ENCODE results near the gene ATP6AP1.

The ATP6AP1 gene

GRCh38 chrX:154444755-154445246 is 16.3 kb downstream of the ATP6AP1 start:
- peak overlapping the region; percentile 70 to 96 for H3K18ac ChIP-seq (ENCODE audit: low read depth in 1 of 2, low read length in 2 of 2)
- no peak overlapping the region for H3K23ac ChIP-seq (ENCODE audit: low read length in 2 of 2)
- H3K14ac ChIP-seq (ENCODE audit: low read length in 2 of 2): peak overlapping the region in 1 of 2 experiments; percentile 44
- H2BK12ac ChIP-seq (ENCODE audit: low read length in 2 of 2): peak overlapping the region in 1 of 2 experiments; percentile 33
- peak overlapping the region; percentile 83 for H2BK120ac ChIP-seq (ENCODE audit: low read depth, low read length)
- H2AFZ ChIP-seq (ENCODE audit: low read depth, low read length): no peak overlapping the region
- H2AK5ac ChIP-seq (ENCODE audit: low read length, severe bottlenecking): no peak overlapping the region
- H4K8ac ChIP-seq (ENCODE audit: low read length): peak overlapping the region; percentile 54
- peak overlapping the region; percentile 64 to 79 for H3K4me3 ChIP-seq (ENCODE audit: insufficient read depth in 1 of 2, low read depth in 1 of 2, low read length in 2 of 2)
- 83% methylated on average over 8 of the region's 13 CpGs for WGBS
- H3K79me1 ChIP-seq (replicated peaks; ENCODE audit: low read length, poor library complexity, severe bottlenecking): peaks cover 13% of the 10 kb centered on the region
- no peaks in the 10 kb centered on the region for H3K9me3 ChIP-seq (ENCODE audit: control insufficient read depth, low read length)
- H4K91ac ChIP-seq (ENCODE audit: low read length): peak overlapping the region; percentile 56
- H3K36me3 ChIP-seq (ENCODE audit: control insufficient read depth in 1 of 2, insufficient read depth in 2 of 2, low read depth in 1 of 2, low read length in 2 of 2): peaks cover 66 to 80% of the 10 kb centered on the region in 2 experiments
- DNase-seq: no peak
- peak overlapping the region; percentile 81 to 92 for H3K4ac ChIP-seq (ENCODE audit: low read depth in 1 of 2, low read length in 2 of 2)
- peak overlapping the region; percentile 88 for H3K9ac ChIP-seq (ENCODE audit: low read length)
- peak overlapping the region; percentile 57 for H3K4me2 ChIP-seq (ENCODE audit: low read length, poor library complexity, severe bottlenecking)
- peaks cover 24% of the 10 kb centered on the region for H3K4me1 ChIP-seq (ENCODE audit: control insufficient read depth, insufficient read depth, low read depth, low read length)
- no peak overlapping the region for H3K27ac ChIP-seq (ENCODE audit: low read length, poor library complexity, severe bottlenecking)
- H2BK15ac ChIP-seq (ENCODE audit: low read depth, poor library complexity, severe bottlenecking): peak overlapping the region; percentile 7
- H3K27me3 ChIP-seq (ENCODE audit: control insufficient read depth in 1 of 2, insufficient read depth in 1 of 2, low read length in 2 of 2): no peaks in the 10 kb centered on the region
- H2BK5ac ChIP-seq (ENCODE audit: low read depth, low read length, poor library complexity, severe bottlenecking): no peak overlapping the region

- H3K4me3 ChIP-seq (ENCODE audit: insufficient read depth in 1 of 2, low read depth in 1 of 2, low read length in 2 of 2): peak overlapping the region in 1 of 2 experiments; percentile 79
- H2AFZ ChIP-seq (ENCODE audit: low read depth, low read length): no peak overlapping the region
- no peak overlapping the region for H2BK15ac ChIP-seq (ENCODE audit: low read depth, poor library complexity, severe bottlenecking)
- peaks cover 73 to 80% of the 10 kb centered on the region in 2 experiments for H3K36me3 ChIP-seq (ENCODE audit: control insufficient read depth in 1 of 2, insufficient read depth in 2 of 2, low read depth in 1 of 2, low read length in 2 of 2)
- over 99% methylated on average over 16 of the region's 16 CpGs for WGBS
- H3K27me3 ChIP-seq (ENCODE audit: control insufficient read depth in 1 of 2, insufficient read depth in 1 of 2, low read length in 2 of 2): no peaks in the 10 kb centered on the region
- no peak overlapping the region for H2BK120ac ChIP-seq (ENCODE audit: low read depth, low read length)
- no peak overlapping the region for H3K23ac ChIP-seq (ENCODE audit: low read length in 2 of 2)
- no peak overlapping the region for H4K91ac ChIP-seq (ENCODE audit: low read length)
- peaks cover 24% of the 10 kb centered on the region for H3K4me1 ChIP-seq (ENCODE audit: control insufficient read depth, insufficient read depth, low read depth, low read length)
- H3K18ac ChIP-seq (ENCODE audit: low read depth in 1 of 2, low read length in 2 of 2): no peak overlapping the region
- H4K8ac ChIP-seq (ENCODE audit: low read length): no peak overlapping the region
- peaks cover 18% of the 10 kb centered on the region for H3K79me1 ChIP-seq (replicated peaks; ENCODE audit: low read length, poor library complexity, severe bottlenecking)
- no peak overlapping the region for H3K9ac ChIP-seq (ENCODE audit: low read length)
- no peak overlapping the region for H3K4ac ChIP-seq (ENCODE audit: low read depth in 1 of 2, low read length in 2 of 2)
- H3K14ac ChIP-seq (ENCODE audit: low read length in 2 of 2): no peak overlapping the region
- no peak for DNase-seq
- no peak overlapping the region for H3K27ac ChIP-seq (ENCODE audit: low read length, poor library complexity, severe bottlenecking)
- no peak overlapping the region for H2BK12ac ChIP-seq (ENCODE audit: low read length in 2 of 2)
- H2BK5ac ChIP-seq (ENCODE audit: low read depth, low read length, poor library complexity, severe bottlenecking): no peak overlapping the region
- H2AK5ac ChIP-seq (ENCODE audit: low read length, severe bottlenecking): no peak overlapping the region
- H3K9me3 ChIP-seq (ENCODE audit: control insufficient read depth, low read length): no peaks in the 10 kb centered on the region
- H3K4me2 ChIP-seq (ENCODE audit: low read length, poor library complexity, severe bottlenecking): no peak overlapping the region
Measured at GRCh38 chrX:154445776-154446175, 17.3 kb downstream of the ATP6AP1 start.

- Histone ChIP-seq H2BK120ac (ENCODE audit: low read depth, low read length) (no peak overlapping the region), H3K9me3 (ENCODE audit: control insufficient read depth, low read length) (no peaks in the 10 kb centered on the region), H2AFZ (ENCODE audit: low read depth, low read length) (no peak overlapping the region), H3K9ac (ENCODE audit: low read length) (no peak overlapping the region), H3K4ac (ENCODE audit: low read depth in 1 of 2, low read length in 2 of 2) (no peak overlapping the region), H2BK12ac (ENCODE audit: low read length in 2 of 2) (no peak overlapping the region), H4K8ac (ENCODE audit: low read length) (no peak overlapping the region), H2BK5ac (ENCODE audit: low read depth, low read length, poor library complexity, severe bottlenecking) (no peak overlapping the region), H3K4me2 (ENCODE audit: low read length, poor library complexity, severe bottlenecking) (no peak overlapping the region), H3K4me3 (ENCODE audit: insufficient read depth in 1 of 2, low read depth in 1 of 2, low read length in 2 of 2) (no peak overlapping the region), H3K27me3 (ENCODE audit: control insufficient read depth in 1 of 2, insufficient read depth in 1 of 2, low read length in 2 of 2) (no peaks in the 10 kb centered on the region), H3K14ac (ENCODE audit: low read length in 2 of 2) (no peak overlapping the region), H3K79me1 (replicated peaks; ENCODE audit: low read length, poor library complexity, severe bottlenecking) (peaks cover 22% of the 10 kb centered on the region), H3K23ac (ENCODE audit: low read length in 2 of 2) (no peak overlapping the region), H3K27ac (ENCODE audit: low read length, poor library complexity, severe bottlenecking) (no peak overlapping the region), H3K36me3 (ENCODE audit: control insufficient read depth in 1 of 2, insufficient read depth in 2 of 2, low read depth in 1 of 2, low read length in 2 of 2) (peaks cover 76 to 80% of the 10 kb centered on the region in 2 experiments), H2AK5ac (ENCODE audit: low read length, severe bottlenecking) (no peak overlapping the region), H3K18ac (ENCODE audit: low read depth in 1 of 2, low read length in 2 of 2) (no peak overlapping the region), H3K4me1 (ENCODE audit: control insufficient read depth, insufficient read depth, low read depth, low read length) (peaks cover 26% of the 10 kb centered on the region), H4K91ac (ENCODE audit: low read length) (no peak overlapping the region), H2BK15ac (ENCODE audit: low read depth, poor library complexity, severe bottlenecking) (no peak overlapping the region)
- 95% methylated on average over 11 of the region's 12 CpGs for WGBS
- no peak for DNase-seq
Measured at GRCh38 chrX:154446430-154446829, 18.0 kb downstream of the ATP6AP1 start.

- no peak overlapping the region for H3K4ac ChIP-seq (ENCODE audit: low read depth in 1 of 2, low read length in 2 of 2)
- H3K27me3 ChIP-seq (ENCODE audit: control insufficient read depth in 1 of 2, insufficient read depth in 1 of 2, low read length in 2 of 2): no peaks in the 10 kb centered on the region
- H3K27ac ChIP-seq (ENCODE audit: low read length, poor library complexity, severe bottlenecking): no peak overlapping the region
- H3K14ac ChIP-seq (ENCODE audit: low read length in 2 of 2): no peak overlapping the region
- H3K18ac ChIP-seq (ENCODE audit: low read depth in 1 of 2, low read length in 2 of 2): peak overlapping the region in 1 of 2 experiments; percentile 33
- H3K4me1 ChIP-seq (ENCODE audit: control insufficient read depth, insufficient read depth, low read depth, low read length): peaks cover 26% of the 10 kb centered on the region
- no peak overlapping the region for H4K91ac ChIP-seq (ENCODE audit: low read length)
- H3K36me3 ChIP-seq (ENCODE audit: control insufficient read depth in 1 of 2, insufficient read depth in 2 of 2, low read depth in 1 of 2, low read length in 2 of 2): peaks cover 68 to 74% of the 10 kb centered on the region in 2 experiments
- peaks cover 22% of the 10 kb centered on the region for H3K79me1 ChIP-seq (replicated peaks; ENCODE audit: low read length, poor library complexity, severe bottlenecking)
- no peak for DNase-seq
- no peak overlapping the region for H2AK5ac ChIP-seq (ENCODE audit: low read length, severe bottlenecking)
- H3K9me3 ChIP-seq (ENCODE audit: control insufficient read depth, low read length): no peaks in the 10 kb centered on the region
- no peak overlapping the region for H4K8ac ChIP-seq (ENCODE audit: low read length)
- no peak overlapping the region for H2BK12ac ChIP-seq (ENCODE audit: low read length in 2 of 2)
- no peak overlapping the region for H3K4me3 ChIP-seq (ENCODE audit: insufficient read depth in 1 of 2, low read depth in 1 of 2, low read length in 2 of 2)
- H3K23ac ChIP-seq (ENCODE audit: low read length in 2 of 2): no peak overlapping the region
- no peak overlapping the region for H2BK5ac ChIP-seq (ENCODE audit: low read depth, low read length, poor library complexity, severe bottlenecking)
- WGBS: 95% methylated on average over 14 of the region's 14 CpGs
- H3K9ac ChIP-seq (ENCODE audit: low read length): no peak overlapping the region
- H3K4me2 ChIP-seq (ENCODE audit: low read length, poor library complexity, severe bottlenecking): no peak overlapping the region
- H2BK15ac ChIP-seq (ENCODE audit: low read depth, poor library complexity, severe bottlenecking): no peak overlapping the region
- no peak overlapping the region for H2BK120ac ChIP-seq (ENCODE audit: low read depth, low read length)
- no peak overlapping the region for H2AFZ ChIP-seq (ENCODE audit: low read depth, low read length)
Measured at GRCh38 chrX:154448484-154448883, 20.0 kb downstream of the ATP6AP1 start.

All from mesenchymal stem cell (in vitro differentiated cells and primary cell).